ENCODE data around the gene DNAAF2. TPM values are rescaled to one million over a fixed set of nuclear protein-coding genes. Genes with fewer than 3 reads are reported as not detected.
"Not testable (repeated sequence)": the region's sequence is repeated elsewhere in the genome, so short reads cannot be mapped to it uniquely, and the experiment has no call there.

The DNAAF2 gene
- total RNA-seq, 1 donor from 2014 or later = 7.3 TPM

DNA sequence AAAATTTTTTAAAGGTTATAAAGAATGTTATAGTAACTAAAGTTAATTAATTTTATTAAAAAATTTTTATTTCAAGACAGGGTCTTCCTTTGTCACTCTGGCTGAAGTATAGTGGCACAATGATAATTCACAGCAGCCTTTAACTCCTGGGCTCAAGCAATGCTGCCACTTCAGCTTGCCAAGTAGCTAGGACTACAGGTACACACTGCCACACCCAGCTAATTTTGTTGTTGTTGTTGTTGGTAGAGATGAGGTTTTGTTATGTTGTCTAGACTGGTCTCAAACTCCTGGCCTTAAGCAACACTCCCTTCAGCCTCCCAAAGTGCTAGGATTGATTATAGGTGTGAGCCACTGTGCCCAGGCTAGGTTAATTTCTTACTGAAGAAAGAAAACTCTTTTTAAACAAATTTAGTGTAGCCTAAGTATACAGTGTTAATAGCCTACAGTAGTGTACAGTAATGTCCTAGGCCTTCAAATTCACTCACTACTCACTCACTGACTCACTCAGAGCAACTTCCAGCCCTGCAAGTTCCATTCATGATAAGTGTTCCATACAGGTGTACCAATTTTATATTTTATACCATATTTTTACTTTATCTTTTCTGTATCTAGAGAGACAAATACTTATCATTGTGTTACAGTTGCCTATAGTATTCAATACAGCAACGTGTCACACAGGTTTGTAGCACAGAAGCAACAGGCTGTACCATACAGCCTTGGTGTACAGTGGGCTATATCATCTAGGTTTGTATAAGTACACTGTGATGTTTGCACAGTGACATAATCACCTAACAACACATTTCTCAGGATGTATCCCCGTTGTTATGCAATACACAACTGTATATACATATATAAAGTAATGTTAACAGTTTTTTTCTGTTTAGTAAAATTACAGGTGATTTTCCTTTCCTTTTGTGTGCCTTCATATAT, 24.7 kb upstream of the DNAAF2 start:
- no peak for DNase-seq (ENCODE audit: extremely low spot score, unreplicated experiment)
- Mint-ChIP-seq H3K27me3 (ENCODE audit: unreplicated experiment) (no peaks in the 10 kb centered on the region), H3K9me3 (ENCODE audit: unreplicated experiment) (no peaks in the 10 kb centered on the region), H3K27ac (ENCODE audit: unreplicated experiment) (no peak overlapping the region), H3K4me3 (ENCODE audit: unreplicated experiment) (no peak overlapping the region), H3K36me3 (ENCODE audit: unreplicated experiment) (peaks cover 2% of the 10 kb centered on the region), H3K4me1 (ENCODE audit: unreplicated experiment) (peaks cover 2% of the 10 kb centered on the region)
- TF ChIP-seq, protein P1, sequence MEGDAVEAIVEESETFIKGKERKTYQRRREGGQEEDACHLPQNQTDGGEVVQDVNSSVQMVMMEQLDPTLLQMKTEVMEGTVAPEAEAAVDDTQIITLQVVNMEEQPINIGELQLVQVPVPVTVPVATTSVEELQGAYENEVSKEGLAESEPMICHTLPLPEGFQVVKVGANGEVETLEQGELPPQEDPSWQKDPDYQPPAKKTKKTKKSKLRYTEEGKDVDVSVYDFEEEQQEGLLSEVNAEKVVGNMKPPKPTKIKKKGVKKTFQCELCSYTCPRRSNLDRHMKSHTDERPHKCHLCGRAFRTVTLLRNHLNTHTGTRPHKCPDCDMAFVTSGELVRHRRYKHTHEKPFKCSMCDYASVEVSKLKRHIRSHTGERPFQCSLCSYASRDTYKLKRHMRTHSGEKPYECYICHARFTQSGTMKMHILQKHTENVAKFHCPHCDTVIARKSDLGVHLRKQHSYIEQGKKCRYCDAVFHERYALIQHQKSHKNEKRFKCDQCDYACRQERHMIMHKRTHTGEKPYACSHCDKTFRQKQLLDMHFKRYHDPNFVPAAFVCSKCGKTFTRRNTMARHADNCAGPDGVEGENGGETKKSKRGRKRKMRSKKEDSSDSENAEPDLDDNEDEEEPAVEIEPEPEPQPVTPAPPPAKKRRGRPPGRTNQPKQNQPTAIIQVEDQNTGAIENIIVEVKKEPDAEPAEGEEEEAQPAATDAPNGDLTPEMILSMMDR (IDR thresholded peaks at IDR 0.05) = no peak

DNA sequence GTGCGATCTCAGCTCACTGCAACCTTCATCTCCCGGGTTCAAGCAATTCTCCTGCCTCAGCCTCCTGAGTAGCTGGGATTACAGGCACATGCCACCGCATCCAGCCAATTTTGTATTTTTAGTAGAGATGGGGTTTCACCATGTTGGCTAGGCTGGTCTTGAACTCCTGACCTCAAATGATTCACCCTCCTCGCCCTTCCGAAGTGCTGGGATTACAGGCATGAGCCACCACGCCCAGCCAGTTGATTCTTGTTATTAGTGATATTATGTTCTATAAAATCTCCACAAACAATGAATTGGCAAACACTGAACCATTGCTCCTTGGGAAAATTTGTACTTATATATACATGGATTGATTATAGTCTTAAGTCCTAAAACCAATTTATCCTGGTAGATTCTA, 22.5 kb upstream of the DNAAF2 start:
- not testable (repeated sequence) for H3K36me3 Mint-ChIP-seq (ENCODE audit: unreplicated experiment); H3K4me1 Mint-ChIP-seq (ENCODE audit: unreplicated experiment); H3K9me3 Mint-ChIP-seq (ENCODE audit: unreplicated experiment); DNase-seq (ENCODE audit: extremely low spot score, unreplicated experiment); H3K27me3 Mint-ChIP-seq (ENCODE audit: unreplicated experiment); H3K27ac Mint-ChIP-seq (ENCODE audit: unreplicated experiment); H3K4me3 Mint-ChIP-seq (ENCODE audit: unreplicated experiment)

DNA sequence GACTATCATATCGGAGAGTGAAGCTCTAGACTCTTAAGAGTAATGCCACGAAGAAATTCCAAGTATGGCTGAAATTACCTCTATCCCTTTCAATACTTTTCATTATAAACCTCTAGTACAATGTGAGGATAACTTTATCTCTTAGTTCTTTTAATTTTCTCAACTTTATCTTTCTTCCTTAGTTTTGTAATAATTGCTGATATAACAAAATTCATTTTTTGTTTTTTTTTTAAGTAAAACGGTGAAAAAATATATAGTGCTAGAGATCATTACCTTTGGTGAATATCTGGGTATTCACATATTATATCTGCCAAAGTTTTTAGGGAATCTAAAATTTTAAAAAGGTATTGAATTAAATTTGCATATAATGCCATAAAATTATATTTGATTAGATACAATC, 19.5 kb upstream of the DNAAF2 start:
- TF ChIP-seq, protein P1 (IDR thresholded peaks at IDR 0.05) = no peak
- Mint-ChIP-seq H3K27ac (ENCODE audit: unreplicated experiment) (no peak overlapping the region), H3K9me3 (ENCODE audit: unreplicated experiment) (no peaks in the 10 kb centered on the region), H3K36me3 (ENCODE audit: unreplicated experiment) (peaks cover 4% of the 10 kb centered on the region), H3K27me3 (ENCODE audit: unreplicated experiment) (no peaks in the 10 kb centered on the region), H3K4me1 (ENCODE audit: unreplicated experiment) (peaks cover 2% of the 10 kb centered on the region), H3K4me3 (ENCODE audit: unreplicated experiment) (no peak overlapping the region)
- no peak for DNase-seq (ENCODE audit: extremely low spot score, unreplicated experiment)

DNA sequence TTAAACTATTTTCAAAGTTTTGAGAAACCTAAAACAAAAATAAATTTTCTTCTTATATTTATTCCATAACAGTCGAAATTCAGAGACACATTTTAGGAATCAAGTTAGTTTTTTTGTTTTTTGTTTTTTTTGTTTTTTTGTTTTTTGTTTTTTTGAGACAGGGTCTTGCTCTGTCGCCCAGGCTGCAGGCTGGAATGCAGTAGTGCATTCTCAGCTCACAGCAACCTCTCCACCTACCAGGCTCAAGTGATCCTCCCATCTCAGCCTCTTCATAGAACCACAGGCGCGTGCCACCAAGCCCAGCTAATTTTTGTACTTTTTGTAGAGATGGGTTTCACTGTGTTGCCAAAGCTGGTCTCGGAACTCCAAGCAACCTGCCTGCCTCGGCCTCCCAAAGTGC, 18.5 kb upstream of the DNAAF2 start:
- H3K36me3 Mint-ChIP-seq (ENCODE audit: unreplicated experiment) = peaks cover 4% of the 10 kb centered on the region
- no peak overlapping the region for H3K4me3 Mint-ChIP-seq (ENCODE audit: unreplicated experiment)
- TF ChIP-seq, protein P1 (IDR thresholded peaks at IDR 0.05) = no peak
- no peak for DNase-seq (ENCODE audit: extremely low spot score, unreplicated experiment)
- peaks cover 2% of the 10 kb centered on the region for H3K4me1 Mint-ChIP-seq (ENCODE audit: unreplicated experiment)
- H3K27ac Mint-ChIP-seq (ENCODE audit: unreplicated experiment) = no peak overlapping the region
- H3K9me3 Mint-ChIP-seq (ENCODE audit: unreplicated experiment) = no peaks in the 10 kb centered on the region
- H3K27me3 Mint-ChIP-seq (ENCODE audit: unreplicated experiment) = no peaks in the 10 kb centered on the region

DNA sequence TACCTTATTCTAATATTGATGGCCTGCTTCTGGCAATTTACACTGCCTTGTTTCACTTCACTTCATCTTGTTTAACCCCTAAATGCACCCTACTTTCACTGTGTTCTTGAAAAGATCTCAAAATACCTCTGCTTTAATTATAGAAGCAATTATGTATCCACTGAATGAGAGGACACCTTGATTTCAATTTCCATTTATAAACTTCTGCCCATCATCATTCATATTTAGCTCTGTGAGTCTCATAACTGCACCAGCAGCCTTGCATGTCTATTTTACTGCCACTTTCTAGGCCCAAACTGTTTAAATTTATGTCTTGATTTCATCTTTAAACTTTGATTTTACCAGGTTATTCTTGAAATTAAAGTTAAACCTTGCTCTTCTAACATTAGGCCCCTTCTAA, 7.1 kb upstream of the DNAAF2 start:
- no peaks in the 10 kb centered on the region for H3K27me3 Mint-ChIP-seq (ENCODE audit: unreplicated experiment)
- peaks cover 13% of the 10 kb centered on the region for H3K4me1 Mint-ChIP-seq (ENCODE audit: unreplicated experiment)
- H3K9me3 Mint-ChIP-seq (ENCODE audit: unreplicated experiment) = no peaks in the 10 kb centered on the region
- TF ChIP-seq, protein P1 (IDR thresholded peaks at IDR 0.05) = no peak
- peak overlapping the region; percentile 4 for H3K27ac Mint-ChIP-seq (ENCODE audit: unreplicated experiment)
- no peak for DNase-seq (ENCODE audit: extremely low spot score, unreplicated experiment)
- H3K4me3 Mint-ChIP-seq (ENCODE audit: unreplicated experiment) = no peak overlapping the region
- peaks cover 17% of the 10 kb centered on the region for H3K36me3 Mint-ChIP-seq (ENCODE audit: unreplicated experiment)

Data from osteocyte (in vitro differentiated cells).